C1 segment of cervical spinal cord (tissue), 14 donors: Measurements from ENCODE around the gene SPSB3.
"Not testable (repeated sequence)": the region's sequence is repeated elsewhere in the genome, so short reads cannot be mapped to it uniquely, and the experiment has no call there.

Source experiments
- DNase-seq, 14 donors: peaks; one replicate each; lab custom pipeline; 2025; lab: John Stamatoyannopoulos, UW

The SPSB3 gene

GRCh38 chr16:1816396-1817275 lies 34.3 kb upstream of the SPSB3 start:
- DNase-seq: no peak

- no peak for DNase-seq
These were observed 33.1 kb upstream of the SPSB3 start for GRCh38 chr16:1815461-1815860.

DNA sequence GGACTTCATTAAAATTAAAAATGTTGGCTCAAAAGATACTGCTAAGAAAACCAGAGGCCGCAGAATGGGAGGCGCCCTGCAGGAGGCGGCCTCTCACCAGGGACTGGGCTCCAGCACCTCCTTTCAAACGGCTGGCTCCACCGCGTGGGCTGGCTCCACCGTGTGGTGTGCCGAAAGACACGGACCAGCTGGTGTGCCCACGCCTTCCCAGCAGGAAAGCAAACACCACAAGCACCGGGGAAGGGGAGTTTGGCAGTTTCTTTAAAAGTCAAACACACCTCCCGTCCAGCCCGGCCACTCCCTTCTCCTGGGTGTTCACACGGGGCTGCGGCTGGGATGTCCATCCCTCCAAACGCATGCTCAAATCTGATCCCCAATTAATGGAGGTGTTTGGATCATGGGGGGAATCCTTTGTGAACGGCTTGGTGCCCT lies 30.4 kb upstream of the SPSB3 start:
- DNase-seq: peak in 1 of 14 donors; percentile 49

DNA sequence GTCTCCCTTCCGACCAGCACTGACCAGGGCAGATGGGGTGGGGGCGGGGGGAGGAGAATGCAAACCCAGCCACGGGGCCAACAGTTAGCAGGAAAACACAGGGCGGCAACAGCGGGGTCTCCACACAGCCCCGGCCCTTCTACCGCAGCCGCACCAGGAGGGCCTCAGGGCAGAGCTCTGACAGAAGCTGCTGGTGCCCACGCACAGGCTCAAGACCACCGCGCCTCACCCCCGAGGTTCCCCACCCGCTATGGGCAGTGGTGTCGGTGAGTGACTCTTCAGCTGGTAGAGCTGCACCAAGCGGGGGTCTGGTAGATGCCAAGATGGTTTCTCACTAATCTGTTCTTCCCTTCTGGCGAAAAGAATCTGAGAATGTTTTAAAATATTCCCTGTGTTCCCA lies 28.2 kb upstream of the SPSB3 start:
- no peak for DNase-seq

GRCh38 chr16:1810106-1810505 lies 27.7 kb upstream of the SPSB3 start:
- no peak for DNase-seq

- no peak for DNase-seq
These were observed 27.0 kb upstream of the SPSB3 start for GRCh38 chr16:1809281-1809801.

DNA sequence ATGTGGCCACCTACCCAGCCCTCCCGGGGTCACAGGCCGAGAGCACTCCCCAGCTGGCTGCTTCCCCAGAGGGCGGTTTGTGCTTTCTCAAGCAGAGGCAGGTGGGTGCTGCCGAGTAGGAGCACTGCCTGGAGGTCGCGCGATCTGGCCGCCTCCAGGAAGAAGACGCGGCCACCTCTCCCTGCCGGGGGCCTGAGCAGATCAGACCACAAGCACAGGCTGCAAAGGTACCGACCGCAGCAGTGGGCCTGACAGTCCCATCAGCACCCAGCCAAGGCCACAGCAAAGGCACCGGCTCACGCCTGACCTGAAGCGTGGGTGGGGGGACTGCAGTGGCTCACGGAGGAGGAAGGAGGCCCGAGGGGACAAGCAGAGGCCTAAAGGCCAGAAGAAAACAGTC lies 26.3 kb upstream of the SPSB3 start:
- no peak for DNase-seq

- DNase-seq: no peak
These were observed 25.3 kb upstream of the SPSB3 start for GRCh38 chr16:1807626-1808025.

DNA sequence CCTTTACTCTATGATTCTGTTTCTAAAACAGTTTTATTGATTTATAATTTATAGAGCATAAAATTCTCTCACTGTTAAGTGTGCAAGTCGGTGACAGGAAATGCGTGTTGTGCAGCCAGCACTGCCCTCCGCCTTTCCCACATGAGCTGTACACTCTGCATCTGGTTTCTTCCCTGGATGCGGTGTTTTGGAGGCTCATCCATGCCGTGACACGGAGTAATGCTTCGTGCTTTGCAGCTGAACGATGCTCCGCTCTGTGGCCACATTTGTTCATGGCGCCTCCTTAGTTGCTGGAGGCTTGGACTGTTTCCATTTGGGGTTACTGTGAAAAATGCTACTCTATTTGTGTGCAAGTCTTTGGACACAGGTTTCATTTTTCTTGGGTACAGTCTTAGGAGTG lies 18.3 kb upstream of the SPSB3 start:
- DNase-seq: no peak

GRCh38 chr16:1799263-1799662 lies 16.9 kb upstream of the SPSB3 start:
- not testable (repeated sequence) for DNase-seq

- no peak for DNase-seq
These were observed 12.7 kb upstream of the SPSB3 start for GRCh38 chr16:1794908-1795666.

GRCh38 chr16:1794221-1794871 lies 12.0 kb upstream of the SPSB3 start:
- DNase-seq: no peak

DNA sequence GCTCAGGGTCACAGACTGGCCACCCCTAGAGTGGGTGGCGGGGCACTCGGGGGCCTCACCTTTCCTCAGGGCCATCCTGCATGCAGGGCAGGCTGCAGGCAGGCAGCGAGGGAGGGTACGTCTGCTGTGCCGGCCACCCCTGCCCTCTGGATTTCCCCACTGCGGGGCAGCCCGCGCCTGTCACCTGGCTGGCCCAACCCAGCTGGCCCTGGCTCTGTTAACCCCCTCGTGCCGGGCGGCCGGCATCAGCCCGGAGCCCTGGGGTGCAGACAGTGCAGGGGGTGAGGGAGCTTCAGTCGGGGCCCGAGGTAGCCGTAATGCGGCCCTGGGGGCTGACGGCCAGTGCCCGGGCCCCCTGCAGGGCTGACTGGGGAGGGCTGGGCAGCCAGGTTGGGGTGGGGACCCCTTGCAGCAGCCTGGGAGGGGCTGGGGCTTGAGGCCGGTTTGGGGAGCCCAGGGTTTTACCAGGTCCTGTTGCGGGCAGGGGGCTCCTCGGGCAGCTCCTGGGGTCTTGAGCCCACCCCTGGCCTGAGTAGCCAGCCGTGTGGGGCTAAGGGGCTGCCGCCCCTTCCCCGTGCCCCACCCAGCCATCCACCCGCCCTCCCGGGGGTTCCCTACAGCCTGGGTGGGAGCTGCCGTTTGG lies 11.3 kb upstream of the SPSB3 start, which contains the start of gene IGFALS:
Gene IGFALS (minus strand): TSS at position 128 of the 643 bp plus-strand sequence. CDS start 53 bp downstream, at position 75.
- DNase-seq: no peak

DNA sequence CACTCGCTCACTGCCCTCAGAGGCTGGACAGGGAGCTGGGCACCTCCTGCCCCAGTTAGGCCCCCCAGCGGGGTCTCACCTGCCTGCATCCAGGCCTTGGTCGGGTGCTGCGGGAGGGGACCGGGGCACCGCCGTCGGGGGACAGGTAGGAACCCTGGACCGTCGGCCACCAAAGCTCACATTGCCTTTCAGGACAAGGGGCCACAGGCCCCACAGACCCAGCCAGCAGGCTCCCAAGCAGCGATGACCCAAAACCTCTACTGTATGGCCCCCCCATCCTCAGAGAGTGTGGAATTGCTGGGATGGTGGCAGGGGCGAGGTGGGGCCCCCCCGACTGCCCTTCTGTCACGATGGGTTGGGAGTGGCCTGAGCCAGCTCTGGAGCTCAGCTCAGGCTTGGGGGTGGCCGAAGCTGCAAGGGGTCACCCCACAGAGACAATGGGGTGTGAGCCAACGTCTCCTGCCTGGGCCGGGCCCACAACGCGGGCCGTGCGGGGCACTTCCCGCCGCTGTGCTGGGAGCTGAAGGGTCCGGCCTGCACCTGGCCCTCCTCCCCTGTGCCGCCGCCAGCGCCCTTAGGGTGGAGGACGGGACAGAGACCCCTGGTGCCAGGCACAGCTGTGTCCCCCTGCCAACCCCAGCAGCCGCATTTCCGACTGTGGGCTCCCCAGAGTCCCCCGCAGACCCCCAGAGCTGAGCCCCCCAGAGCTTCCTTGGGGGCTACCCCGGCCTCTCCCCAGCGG lies 10.6 kb upstream of the SPSB3 start:
- no peak for DNase-seq

DNA sequence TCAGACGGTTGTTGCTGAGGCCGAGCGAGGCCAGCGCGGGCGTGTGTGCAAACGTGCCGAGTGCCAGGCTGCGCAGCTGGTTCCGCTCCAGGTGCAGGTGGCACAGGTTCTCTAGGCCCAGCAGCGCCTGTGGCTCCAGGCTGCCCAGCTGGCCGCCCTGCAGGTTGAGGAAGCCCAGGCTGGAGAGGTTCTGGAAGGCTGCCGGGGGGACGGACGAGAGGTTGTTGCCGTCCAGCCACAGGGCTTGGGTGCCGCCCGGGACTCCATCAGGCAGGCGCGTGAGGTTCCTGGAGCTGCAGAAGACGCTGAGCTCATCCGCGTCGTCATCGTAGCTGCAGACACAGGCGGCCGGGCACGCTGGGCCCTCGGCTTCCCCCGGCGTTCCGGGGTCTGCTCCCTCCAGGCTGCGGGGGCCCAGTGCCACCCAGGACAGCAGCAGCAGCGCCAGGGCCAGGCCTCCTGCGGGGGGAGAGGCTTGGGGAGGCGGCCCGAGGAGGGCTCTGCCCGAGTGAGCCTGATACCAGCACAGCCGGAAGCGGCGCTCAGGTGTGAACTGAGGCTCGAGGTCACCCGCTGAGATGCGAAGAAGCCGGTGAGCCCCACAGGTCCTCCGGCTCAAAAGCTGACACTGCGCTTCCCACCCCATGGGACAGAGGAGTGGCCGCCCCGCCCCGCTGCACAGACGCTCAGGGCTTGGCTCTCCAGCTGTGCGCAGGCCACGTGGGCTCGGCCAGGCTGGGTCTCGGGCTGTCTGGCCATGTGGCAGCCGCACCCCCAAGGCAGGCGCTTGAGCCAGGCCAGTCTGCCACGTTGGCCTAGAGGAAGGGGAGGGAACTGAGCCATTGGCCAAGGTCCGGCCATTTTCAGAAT lies 9.8 kb upstream of the SPSB3 start:
- DNase-seq: no peak

DNA sequence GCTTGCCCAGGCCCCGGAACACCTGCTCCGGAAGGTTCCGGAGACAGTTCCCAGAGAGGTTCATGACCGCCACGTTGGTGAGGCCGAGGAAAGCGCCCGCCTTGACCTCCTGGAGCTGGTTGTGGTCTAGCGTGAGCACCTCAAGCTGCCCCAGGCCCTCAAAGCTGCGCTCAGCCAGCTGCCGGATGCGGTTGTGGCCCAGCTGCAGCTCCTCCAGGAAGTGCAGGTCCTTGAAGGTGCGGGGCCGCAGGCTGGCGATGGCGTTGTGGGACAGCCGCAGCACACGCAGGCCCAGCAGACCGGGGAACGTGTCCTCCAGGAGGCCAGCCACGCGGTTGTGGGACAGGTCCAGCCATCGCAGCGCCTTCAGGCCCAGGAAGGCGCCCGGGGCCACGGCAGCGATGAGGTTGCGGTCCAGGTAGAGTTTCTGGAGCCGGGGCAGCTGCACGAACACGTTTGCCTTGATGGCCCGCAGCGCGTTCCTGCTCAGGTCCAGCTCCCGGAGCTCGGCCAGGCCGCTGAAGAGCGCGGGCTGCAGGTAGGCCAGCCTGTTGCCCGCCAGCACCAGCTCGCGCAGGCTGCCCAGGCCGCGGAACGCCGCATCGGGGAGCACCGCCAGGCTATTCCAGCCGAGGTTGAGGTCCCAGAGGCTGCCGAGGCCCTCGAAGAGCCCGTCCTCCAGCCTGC lies 9.0 kb upstream of the SPSB3 start:
- no peak for DNase-seq

- DNase-seq: peak in 1 of 14 donors; percentile 52
These were observed 8.4 kb upstream of the SPSB3 start for GRCh38 chr16:1790611-1791255.

DNA sequence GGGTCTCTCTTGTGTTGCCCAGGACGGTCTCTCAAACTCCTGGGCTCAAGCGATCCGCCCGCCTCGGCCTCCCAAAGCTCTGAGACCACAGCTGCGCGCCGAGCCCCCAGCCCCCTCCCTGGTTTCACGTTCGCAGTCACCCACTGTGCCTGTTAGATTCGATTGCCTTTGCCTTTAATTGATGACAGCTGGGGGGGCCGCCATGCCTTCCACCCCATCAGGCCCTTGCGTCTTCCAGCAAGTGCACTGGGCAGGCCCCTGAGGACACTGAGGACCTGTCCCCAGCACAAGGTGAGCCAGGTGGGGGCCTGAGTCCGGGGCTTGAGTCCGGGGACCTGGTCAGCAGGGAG lies 7.9 kb upstream of the SPSB3 start:
- DNase-seq: no peak

DNA sequence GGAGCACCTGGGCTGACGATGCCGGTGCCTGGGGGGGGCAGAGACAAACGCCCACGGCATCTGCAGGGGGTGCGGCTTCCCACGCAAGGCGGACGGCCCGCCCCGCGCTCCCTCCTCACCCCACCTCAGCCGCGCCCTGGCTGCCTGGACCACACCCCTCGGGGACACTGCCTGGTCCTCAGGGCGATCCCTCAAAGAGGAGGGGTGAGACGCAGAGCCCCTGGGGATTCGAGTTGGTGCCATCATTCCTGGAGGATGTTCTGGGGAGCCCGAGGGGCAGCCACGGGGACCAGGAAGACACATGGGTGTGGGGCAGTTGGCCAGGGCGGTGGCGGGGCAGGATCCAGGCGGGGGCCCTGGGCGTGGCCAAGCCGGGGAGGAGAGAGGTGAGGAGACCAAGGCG lies 7.3 kb upstream of the SPSB3 start:
- no peak for DNase-seq
